Heart left ventricle (tissue), 16 donors: ENCODE measurements around the gene COPB1. TPM values are rescaled to one million over a fixed set of nuclear protein-coding genes. Genes with fewer than 3 reads are reported as not detected.

Experiments
- ATAC-seq, 4 donors: fragments of 200-7000 bp; cut with Tn5 transposase; one replicate each; pipeline ENCODE4 v1.9.1; 2020 to 2022; ENCODE audit warnings: moderate library complexity in 4 of 4, mild to moderate bottlenecking in 3 of 4, moderate number of reproducible peaks in 1 of 4
- DNase-seq, 5 donors: peaks; one replicate each; pipeline ENCODE4 v3.0.0-alpha.2; 2020
- H3K27ac ChIP-seq, 12 donors: fragments of 200-600 bp; sonication (generic) in 4 of 12; one replicate each; pipeline versions ENCODE4 v1.5.0 to v1.8.0; 2016 to 2022; ENCODE audit warnings: mild to moderate bottlenecking in 2 of 12
- H3K27me3 ChIP-seq, 9 donors: fragments of 200-600 bp; sonication (generic) in 2 of 9; one replicate each; pipeline versions ENCODE4 v1.5.1 to v1.8.0; 2016 to 2022; ENCODE audit warnings: mild to moderate bottlenecking in 3 of 9
- H3K36me3 ChIP-seq, 9 donors: fragments of 200-600 bp; sonication (generic) in 2 of 9; one replicate each; pipeline versions ENCODE4 v1.5.0 to v1.8.0; 2018 to 2022; ENCODE audit warnings: mild to moderate bottlenecking in 2 of 9
- H3K4me1 ChIP-seq, 12 donors: fragments of 200-600 bp; sonication (generic) in 4 of 12; one replicate each; pipeline versions ENCODE4 v1.5.0 to v1.8.0; 2016 to 2022; ENCODE audit warnings: mild to moderate bottlenecking in 3 of 12
- H3K4me3 ChIP-seq, 12 donors: fragments of 200-600 bp; sonication (generic) in 4 of 12; one replicate each; pipeline versions ENCODE4 v1.5.0 to v1.8.0; 2017 to 2022; ENCODE audit warnings: mild to moderate bottlenecking in 9 of 12, moderate library complexity in 4 of 12
- H3K9me3 ChIP-seq, 12 donors: fragments of 200-600 bp; sonication (generic) in 4 of 12; one replicate each; pipeline versions ENCODE4 v1.5.0 to v1.8.0; 2016 to 2022; ENCODE audit warnings: mild to moderate bottlenecking in 1 of 12
- CTCF ChIP-seq, 12 donors: fragments of 200-600 bp; sonication (generic) in 4 of 12; IDR thresholded peaks; one replicate each; pipeline versions ENCODE4 v1.5.0 to v1.8.0; 2018 to 2022; ENCODE audit warnings: antibody characterized with exemption in 12 of 12, mild to moderate bottlenecking in 5 of 12
- POLR2A ChIP-seq, 2 donors: fragments of 450-650 bp; IDR thresholded peaks; one replicate each; pipeline ENCODE4 v1.6.1; 2017; ENCODE audit warnings: antibody characterized with exemption in 2 of 2, mild to moderate bottlenecking in 2 of 2, moderate library complexity in 2 of 2
- WGBS, 4 donors: extraction: QIAGEN DNeasy Blood & Tissue Kit in 2 of 4; methylation state at CpG; one replicate each; pipeline versions ENCODE4 v1.1.5 to v1.1.7; 2013 to 2018; 5-methylcytosine and 5-hydroxymethylcytosine counted together
- intact Hi-C, 10 donors: fragments of 100-400 bp; cut with DNase I; formaldehyde crosslinking; loops; one replicate each; pipeline versions ENCODE4 v1.11.1 to v1.14.2; 2022
- polyA plus RNA-seq, 2 donors: library from polyadenylated mRNA; stranded (reverse); fragments of 200-250 nt; gene quantifications; one replicate each; pipeline ENCODE4 v1.2.3, GENCODE V29; 2013
- total RNA-seq, 9 donors: library from RNA; depleted of rRNA in 2 of 9; stranded (reverse); fragments of >200 nt in 2 of 9; fragmentation: NEBNext Ultra II Directional in 3 of 9; extraction: Animal tissue kit (Norgen Biotek cat#: 25700) in 3 of 9; gene quantifications; one replicate each; pipeline versions ENCODE4 v1.1.0 to v1.2.4, GENCODE V29; 2016 to 2023
- donor health status: ischemic (EF 13 %, LVEDD 7.1; RV severe dilation, severe dysfunction).
- donor health status: healthy with polysubstance abuse.
- donor health status: DM: no; HTN: yes; CAD: no.
- donor health status: DM: no; HTN: no; CAD: no.
- donor health status: ischemic (EF 25% LVEDD 6.9; RV normal size, moderate dysfunction).
- donor health status: ischemic (EF 25% LVEDD 5.7; RV mildly dilated, moderate dysfunction).
- donor health status: healthy.
- donor health status: DM: yes; HTN: yes; CAD: no.
- donor health status: ischemic (EF 35%, LVEDD 5.7; RV mildly dilated, moderate dysfunction).
- donor health status: nonischemic (EF 11% LVEDD 7.7; RV severe dilation, severe dysfunction).
- donor health status: DM: yes; HTN: yes; CAD: no.
- donor health status: PGD.
- donor health status: ischemic (EF 29% LVEDD 5.4; RV normal size, mild dysfunction).
- donor health status: nonischemic (EF 23%, LVEDD 6.1; RV moderate dilation, normal function).

Gene COPB1
- total and polyA plus RNA-seq, 11 donors: 23.4 to 72.1 (median 51.3) TPM

- no peak overlapping the region for H3K4me3 ChIP-seq
These were observed 86.1 kb downstream of the COPB1 start for GRCh38 chr11:14413307-14414069.

GRCh38 chr11:14411818-14412217 lies 87.8 kb downstream of the COPB1 start:
- H3K36me3 ChIP-seq: no peaks in the 10 kb centered on the region
- TF ChIP-seq CTCF (IDR thresholded peaks at IDR 0.05) (no peak), POLR2A (IDR thresholded peaks at IDR 0.05) (no peak)
- intact Hi-C loops: no loop called here
- H3K27ac ChIP-seq: no peak overlapping the region
- H3K9me3 ChIP-seq: no peaks in the 10 kb centered on the region
- peaks cover 0 to 32% (median 0%) of the 10 kb centered on the region in 12 donors for H3K4me1 ChIP-seq
- no peaks in the 10 kb centered on the region for H3K27me3 ChIP-seq
- DNase-seq (peak in 2 of 5 donors; percentile 38 to 43), ATAC-seq (peak in 2 of 4 donors; percentile 64 to 70)
- no peak overlapping the region for H3K4me3 ChIP-seq

More at GRCh38 chr11:14413307-14414069, 86.1 kb downstream of the COPB1 start:
- H3K4me1 ChIP-seq: peaks cover 0 to 33% (median 7%) of the 10 kb centered on the region in 12 donors
- no peaks in the 10 kb centered on the region for H3K9me3 ChIP-seq
- ATAC-seq (peak in 3 of 4 donors; percentile 55 to 78 (median 65)), DNase-seq (peak in 4 of 5 donors; percentile 35 to 64 (median 50))
- no peaks in the 10 kb centered on the region for H3K27me3 ChIP-seq
- 72 to 83% (median 77%) methylated on average over 4 of the region's 4 CpGs for WGBS, 4 donors
- no peaks in the 10 kb centered on the region for H3K36me3 ChIP-seq
- TF ChIP-seq POLR2A (IDR thresholded peaks at IDR 0.05) (no peak), CTCF (IDR thresholded peaks at IDR 0.05) (peak in 9 of 12 donors; percentile 8 to 49 (median 33))
- H3K27ac ChIP-seq: peak overlapping the region in 7 of 12 donors; percentile 2 to 50 (median 26)
- intact Hi-C loops: no loop called here

GRCh38 chr11:14409891-14410290 lies 89.7 kb downstream of the COPB1 start:
- intact Hi-C loops: no loop called here
- Histone ChIP-seq H3K27me3 (no peaks in the 10 kb centered on the region), H3K27ac (no peak overlapping the region), H3K9me3 (no peaks in the 10 kb centered on the region), H3K4me1 (peaks cover 0 to 26% (median 0%) of the 10 kb centered on the region in 12 donors), H3K36me3 (no peaks in the 10 kb centered on the region), H3K4me3 (no peak overlapping the region)
- no peak for ATAC-seq
- TF ChIP-seq CTCF (IDR thresholded peaks at IDR 0.05) (no peak), POLR2A (IDR thresholded peaks at IDR 0.05) (no peak)
- no peak for DNase-seq
- WGBS, 4 donors: 53 to 84% (median 77%) methylated on average over 3 of the region's 3 CpGs

GRCh38 chr11:14408612-14409011 lies 91.0 kb downstream of the COPB1 start:
- peaks cover 0 to 20% (median 0%) of the 10 kb centered on the region in 12 donors for H3K4me1 ChIP-seq
- DNase-seq (no peak), ATAC-seq (no peak)
- no peak overlapping the region for H3K4me3 ChIP-seq
- TF ChIP-seq POLR2A (IDR thresholded peaks at IDR 0.05) (no peak), CTCF (IDR thresholded peaks at IDR 0.05) (no peak)
- H3K9me3 ChIP-seq: no peaks in the 10 kb centered on the region
- no peaks in the 10 kb centered on the region for H3K27me3 ChIP-seq
- no peak overlapping the region for H3K27ac ChIP-seq
- WGBS, 4 donors: 93 to 97% (median 95%) methylated on average over 2 of the region's 2 CpGs
- H3K36me3 ChIP-seq: no peaks in the 10 kb centered on the region
- intact Hi-C loops: no loop called here

Other genes starting within 250 kb of the COPB1 start
- gene RRAS2, start 140.6 kb downstream of the COPB1 start, total RNA-seq: 100 to 1,000 TPM in 1 of 9 donors, 10 to 100 TPM in 8; 25.1 to 111 (median 61.8) TPM
- gene RRAS2, start 140.6 kb downstream of the COPB1 start, polyA plus RNA-seq: 10 to 100 TPM; 36.4 to 52.4 TPM
- 100 to 1,000 TPM in 8 of 9 donors, 10 to 100 TPM in 1; 95.5 to 136 (median 129) TPM for gene PSMA1, start 20.6 kb upstream of the COPB1 start, total RNA-seq
- gene PSMA1, start 20.6 kb upstream of the COPB1 start, polyA plus RNA-seq: 100 to 1,000 TPM; 149 to 152 TPM
- 10 to 100 TPM in 5 of 9 donors, 1 to 10 TPM in 4; 7.5 to 17.0 (median 10.4) TPM for gene PDE3B, start 144.0 kb upstream of the COPB1 start, total RNA-seq
- 1 to 10 TPM; 2.4 to 2.7 TPM for gene PDE3B, start 144.0 kb upstream of the COPB1 start, polyA plus RNA-seq